ENCODE results near the gene PRMT7.
A peak's percentile ranks its signal among the peaks of the same experiment; 100 is the strongest.

The PRMT7 gene

DNA sequence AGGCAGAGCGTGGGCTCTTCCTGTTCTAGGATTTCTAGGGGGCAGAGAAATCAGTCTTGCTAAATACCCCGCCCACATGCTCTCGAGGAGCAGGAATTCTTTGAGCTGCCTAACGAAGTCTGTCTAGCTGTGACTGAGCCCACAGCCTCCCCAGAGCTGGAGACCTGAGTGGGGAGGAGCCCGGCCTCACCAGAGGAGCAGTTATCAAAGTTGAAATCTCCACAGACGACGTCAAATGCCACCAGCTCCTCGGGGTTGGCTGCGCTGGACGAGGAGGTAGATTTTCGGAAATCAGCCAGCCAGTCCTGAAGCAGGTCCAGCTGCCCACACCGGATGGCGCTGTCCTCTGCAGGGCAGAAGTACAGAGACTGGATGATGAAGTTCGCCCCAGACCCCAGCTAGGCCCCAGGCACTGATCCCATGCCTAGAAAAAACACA lies 53.8 kb downstream of the PRMT7 start:
- Histone ChIP-seq H3K14ac (ENCODE audit: low read length) (no peak overlapping the region), H3K4me2 (ENCODE audit: insufficient read depth, low read length, poor library complexity, severe bottlenecking) (no peak overlapping the region), H3K36me3 (replicated peaks in 1 of 2; ENCODE audit: control insufficient read depth in 2 of 2, insufficient read depth in 2 of 2, low read length in 2 of 2) (peaks cover 0 to 1% of the 10 kb centered on the region in 2 donors), H3K4me1 (ENCODE audit: control insufficient read depth in 2 of 2, insufficient read depth in 1 of 2, low read depth in 1 of 2, low read length in 2 of 2) (peaks cover 14 to 23% of the 10 kb centered on the region in 2 donors), H3K4ac (ENCODE audit: low read length) (no peak overlapping the region), H3K9ac (ENCODE audit: low read depth, low read length, poor library complexity) (no peak overlapping the region), H3K9me3 (replicated peaks in 1 of 2; ENCODE audit: control insufficient read depth in 2 of 2, insufficient read depth in 1 of 2, low read depth in 1 of 2, low read length in 2 of 2) (no peaks in the 10 kb centered on the region), H2AK5ac (ENCODE audit: low read depth, low read length) (peak overlapping the region; percentile 60), H4K91ac (ENCODE audit: low read depth, low read length, poor library complexity) (no peak overlapping the region), H3K27me3 (ENCODE audit: control insufficient read depth in 3 of 3, insufficient read depth in 3 of 3, low read depth in 1 of 3, low read length in 3 of 3) (no peaks in the 10 kb centered on the region), H2AFZ (ENCODE audit: low read length) (peak overlapping the region; percentile 9), H3K18ac (ENCODE audit: low read length) (peak overlapping the region; percentile 11), H4K8ac (ENCODE audit: low read depth, low read length) (no peak overlapping the region), H2BK5ac (ENCODE audit: low read length) (no peak overlapping the region), H2BK120ac (ENCODE audit: low read depth, low read length) (no peak overlapping the region), H2BK15ac (ENCODE audit: low read length) (no peak overlapping the region), H3K4me3 (ENCODE audit: low read length in 2 of 2) (no peak overlapping the region), H2BK12ac (ENCODE audit: low read length) (no peak overlapping the region), H3K27ac (replicated peaks; ENCODE audit: low read length) (no peak overlapping the region), H3K79me1 (ENCODE audit: low read depth, low read length) (peaks cover 1% of the 10 kb centered on the region), H3K23ac (ENCODE audit: low read depth, low read length, poor library complexity) (peak overlapping the region; percentile 6)
- DNase-seq (ENCODE audit: low spot score), result no peak
- no CpG with 5 or more reads among the region's 14 CpGs for WGBS, 2 donors (ENCODE audit: extremely low coverage in 2 of 2, insufficient read length in 2 of 2, insufficient replicate concordance in 1 of 2)

DNA sequence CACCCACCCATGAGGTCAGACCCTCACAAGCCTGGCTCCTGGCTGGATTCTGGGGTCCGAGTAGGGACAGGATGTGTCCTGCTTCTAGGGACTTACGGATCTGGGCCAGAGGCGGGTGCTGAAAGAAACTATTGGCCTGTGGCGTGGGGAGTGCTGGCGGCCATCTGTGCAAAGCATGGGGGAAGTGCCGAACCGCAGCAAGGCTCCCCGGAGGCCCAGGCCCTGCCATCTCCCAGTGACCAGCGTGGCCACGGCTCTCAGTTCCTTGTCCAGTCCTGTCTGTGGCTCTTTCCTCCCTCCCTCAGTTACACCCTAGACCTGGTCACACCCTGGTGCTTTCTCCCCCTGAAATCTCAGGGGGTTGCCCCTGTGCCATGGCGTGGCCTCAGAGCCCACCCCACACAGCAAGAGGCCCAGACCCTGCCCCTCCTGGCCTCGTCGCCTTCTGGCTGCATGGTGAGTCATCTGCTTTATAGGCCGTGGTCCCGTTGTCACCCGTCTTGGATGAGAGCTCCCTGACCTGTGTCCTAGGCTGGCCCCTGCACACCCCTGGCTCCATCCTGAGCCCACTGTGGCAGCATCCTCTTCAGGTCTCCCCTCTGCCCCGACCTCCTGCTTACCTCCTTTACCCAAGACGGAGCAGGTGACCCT lies 54.5 kb downstream of the PRMT7 start:
- H2AK5ac ChIP-seq (ENCODE audit: low read depth, low read length), result peak overlapping the region; percentile 60
- no peak overlapping the region for H2BK15ac ChIP-seq (ENCODE audit: low read length)
- H3K36me3 ChIP-seq (replicated peaks in 1 of 2; ENCODE audit: control insufficient read depth in 2 of 2, insufficient read depth in 2 of 2, low read length in 2 of 2), result peaks cover 0 to 1% of the 10 kb centered on the region in 2 donors
- no peak overlapping the region for H2BK12ac ChIP-seq (ENCODE audit: low read length)
- H3K23ac ChIP-seq (ENCODE audit: low read depth, low read length, poor library complexity), result peak overlapping the region; percentile 6
- H4K91ac ChIP-seq (ENCODE audit: low read depth, low read length, poor library complexity), result no peak overlapping the region
- H2AFZ ChIP-seq (ENCODE audit: low read length), result no peak overlapping the region
- H3K4me2 ChIP-seq (ENCODE audit: insufficient read depth, low read length, poor library complexity, severe bottlenecking), result no peak overlapping the region
- no peak overlapping the region for H3K9ac ChIP-seq (ENCODE audit: low read depth, low read length, poor library complexity)
- no peak overlapping the region for H2BK120ac ChIP-seq (ENCODE audit: low read depth, low read length)
- DNase-seq (ENCODE audit: low spot score), result no peak
- no peak overlapping the region for H3K14ac ChIP-seq (ENCODE audit: low read length)
- H2BK5ac ChIP-seq (ENCODE audit: low read length), result no peak overlapping the region
- H3K4ac ChIP-seq (ENCODE audit: low read length), result no peak overlapping the region
- H3K27ac ChIP-seq (replicated peaks; ENCODE audit: low read length), result no peak overlapping the region
- peak overlapping the region; percentile 15 for H3K18ac ChIP-seq (ENCODE audit: low read length)
- H3K4me3 ChIP-seq (ENCODE audit: low read length in 2 of 2), result no peak overlapping the region
- H3K4me1 ChIP-seq (ENCODE audit: control insufficient read depth in 2 of 2, insufficient read depth in 1 of 2, low read depth in 1 of 2, low read length in 2 of 2), result peaks cover 14 to 23% of the 10 kb centered on the region in 2 donors
- WGBS, 2 donors (ENCODE audit: extremely low coverage in 2 of 2, insufficient read length in 2 of 2, insufficient replicate concordance in 1 of 2), result no CpG with 5 or more reads among the region's 18 CpGs
- H3K79me1 ChIP-seq (ENCODE audit: low read depth, low read length), result peaks cover 1% of the 10 kb centered on the region
- no peaks in the 10 kb centered on the region for H3K9me3 ChIP-seq (replicated peaks in 1 of 2; ENCODE audit: control insufficient read depth in 2 of 2, insufficient read depth in 1 of 2, low read depth in 1 of 2, low read length in 2 of 2)
- H4K8ac ChIP-seq (ENCODE audit: low read depth, low read length), result no peak overlapping the region
- H3K27me3 ChIP-seq (ENCODE audit: control insufficient read depth in 3 of 3, insufficient read depth in 3 of 3, low read depth in 1 of 3, low read length in 3 of 3), result no peaks in the 10 kb centered on the region

DNA sequence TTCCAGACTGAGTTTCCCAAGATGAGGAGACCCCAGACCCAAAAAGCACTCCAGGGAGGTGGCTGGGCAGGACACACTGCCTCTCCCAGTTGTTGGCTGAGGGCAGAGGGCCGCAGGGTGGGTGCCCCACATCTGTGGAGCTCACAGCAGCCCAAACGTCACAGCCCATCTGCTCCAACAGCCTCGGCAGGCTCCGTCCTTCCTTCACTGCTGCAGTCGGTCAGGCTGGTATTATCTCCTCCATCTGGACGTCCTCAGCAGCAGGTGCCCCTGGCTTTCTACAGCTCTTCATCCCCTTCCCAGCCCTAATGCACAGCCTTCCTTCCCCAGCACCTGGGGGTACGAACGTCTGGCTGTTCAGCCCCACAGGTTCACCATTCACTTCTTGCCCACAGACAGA lies 55.2 kb downstream of the PRMT7 start:
- Histone ChIP-seq H3K9me3 (replicated peaks in 1 of 2; ENCODE audit: control insufficient read depth in 2 of 2, insufficient read depth in 1 of 2, low read depth in 1 of 2, low read length in 2 of 2) (no peaks in the 10 kb centered on the region), H3K27me3 (ENCODE audit: control insufficient read depth in 3 of 3, insufficient read depth in 3 of 3, low read depth in 1 of 3, low read length in 3 of 3) (no peaks in the 10 kb centered on the region), H3K18ac (ENCODE audit: low read length) (peak overlapping the region; percentile 78), H3K4me1 (ENCODE audit: control insufficient read depth in 2 of 2, insufficient read depth in 1 of 2, low read depth in 1 of 2, low read length in 2 of 2) (peaks cover 14 to 23% of the 10 kb centered on the region in 2 donors), H3K36me3 (replicated peaks in 1 of 2; ENCODE audit: control insufficient read depth in 2 of 2, insufficient read depth in 2 of 2, low read length in 2 of 2) (no peaks in the 10 kb centered on the region), H2AK5ac (ENCODE audit: low read depth, low read length) (peak overlapping the region; percentile 91), H2BK15ac (ENCODE audit: low read length) (peak overlapping the region; percentile 15), H4K8ac (ENCODE audit: low read depth, low read length) (no peak overlapping the region), H3K79me1 (ENCODE audit: low read depth, low read length) (no peaks in the 10 kb centered on the region), H3K14ac (ENCODE audit: low read length) (no peak overlapping the region), H2AFZ (ENCODE audit: low read length) (no peak overlapping the region), H2BK5ac (ENCODE audit: low read length) (no peak overlapping the region), H3K27ac (replicated peaks; ENCODE audit: low read length) (no peak overlapping the region), H3K4ac (ENCODE audit: low read length) (no peak overlapping the region), H3K23ac (ENCODE audit: low read depth, low read length, poor library complexity) (no peak overlapping the region), H3K4me2 (ENCODE audit: insufficient read depth, low read length, poor library complexity, severe bottlenecking) (no peak overlapping the region), H4K91ac (ENCODE audit: low read depth, low read length, poor library complexity) (no peak overlapping the region), H2BK12ac (ENCODE audit: low read length) (no peak overlapping the region), H2BK120ac (ENCODE audit: low read depth, low read length) (no peak overlapping the region), H3K4me3 (ENCODE audit: low read length in 2 of 2) (no peak overlapping the region), H3K9ac (ENCODE audit: low read depth, low read length, poor library complexity) (no peak overlapping the region)
- WGBS, 2 donors (ENCODE audit: extremely low coverage in 2 of 2, insufficient read length in 2 of 2, insufficient replicate concordance in 1 of 2), result no CpG with 5 or more reads among the region's 8 CpGs
- DNase-seq (ENCODE audit: low spot score), result no peak

DNA sequence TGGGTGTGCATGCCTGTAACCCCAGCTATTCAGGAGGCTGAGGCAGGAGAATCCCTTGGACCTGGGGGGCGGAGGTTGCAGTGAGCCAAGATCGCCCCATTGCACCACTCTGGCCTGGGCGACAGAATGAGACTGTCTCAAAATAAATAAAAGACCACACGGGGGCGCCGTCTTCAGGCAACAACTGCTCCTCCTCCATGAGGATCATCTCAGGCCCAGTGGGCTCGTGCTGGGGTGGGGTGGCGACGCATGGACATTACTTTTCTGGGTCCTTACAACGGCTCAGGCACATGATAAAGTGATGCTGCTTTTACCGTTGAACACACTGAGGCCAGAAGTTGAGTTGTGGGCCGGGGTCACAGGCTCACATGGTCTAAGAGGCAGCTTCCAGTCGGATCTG lies 56.2 kb downstream of the PRMT7 start:
- no peak overlapping the region for H4K8ac ChIP-seq (ENCODE audit: low read depth, low read length)
- no CpG with 5 or more reads among the region's 13 CpGs for WGBS, 2 donors (ENCODE audit: extremely low coverage in 2 of 2, insufficient read length in 2 of 2, insufficient replicate concordance in 1 of 2)
- no peak overlapping the region for H3K9ac ChIP-seq (ENCODE audit: low read depth, low read length, poor library complexity)
- no peak overlapping the region for H3K23ac ChIP-seq (ENCODE audit: low read depth, low read length, poor library complexity)
- H3K27me3 ChIP-seq (ENCODE audit: control insufficient read depth in 3 of 3, insufficient read depth in 3 of 3, low read depth in 1 of 3, low read length in 3 of 3), result no peaks in the 10 kb centered on the region
- H3K4ac ChIP-seq (ENCODE audit: low read length), result no peak overlapping the region
- H3K18ac ChIP-seq (ENCODE audit: low read length), result no peak overlapping the region
- H3K4me2 ChIP-seq (ENCODE audit: insufficient read depth, low read length, poor library complexity, severe bottlenecking), result no peak overlapping the region
- H4K91ac ChIP-seq (ENCODE audit: low read depth, low read length, poor library complexity), result no peak overlapping the region
- H2BK15ac ChIP-seq (ENCODE audit: low read length), result no peak overlapping the region
- H3K9me3 ChIP-seq (replicated peaks in 1 of 2; ENCODE audit: control insufficient read depth in 2 of 2, insufficient read depth in 1 of 2, low read depth in 1 of 2, low read length in 2 of 2), result no peaks in the 10 kb centered on the region
- H2BK120ac ChIP-seq (ENCODE audit: low read depth, low read length), result no peak overlapping the region
- no peak overlapping the region for H3K14ac ChIP-seq (ENCODE audit: low read length)
- H2BK12ac ChIP-seq (ENCODE audit: low read length), result no peak overlapping the region
- no peak overlapping the region for H2BK5ac ChIP-seq (ENCODE audit: low read length)
- peak; percentile 54 for DNase-seq (ENCODE audit: low spot score)
- no peak overlapping the region for H3K4me3 ChIP-seq (ENCODE audit: low read length in 2 of 2)
- H3K79me1 ChIP-seq (ENCODE audit: low read depth, low read length), result no peaks in the 10 kb centered on the region
- H3K36me3 ChIP-seq (replicated peaks in 1 of 2; ENCODE audit: control insufficient read depth in 2 of 2, insufficient read depth in 2 of 2, low read length in 2 of 2), result no peaks in the 10 kb centered on the region
- H2AFZ ChIP-seq (ENCODE audit: low read length), result peak overlapping the region; percentile 68
- peaks cover 14 to 23% of the 10 kb centered on the region in 2 donors for H3K4me1 ChIP-seq (ENCODE audit: control insufficient read depth in 2 of 2, insufficient read depth in 1 of 2, low read depth in 1 of 2, low read length in 2 of 2)
- H3K27ac ChIP-seq (replicated peaks; ENCODE audit: low read length), result no peak overlapping the region
- H2AK5ac ChIP-seq (ENCODE audit: low read depth, low read length), result no peak overlapping the region

Data from neuronal stem cell (in vitro differentiated cells).